NAMALWA (cell line): ENCODE measurements around the gene PLAAT2.
A peak's percentile ranks its signal among the peaks of the same experiment; 100 is the strongest.
"Not testable (repeated sequence)": the region's sequence is repeated elsewhere in the genome, so short reads cannot be mapped to it uniquely, and the experiment has no call there.

Experiments
- DNase-seq: peaks from one replicate; pipeline ENCODE4 v3.0.0-alpha.2; 2015; ENCODE audit warnings: low spot score

PLAAT2 gene

GRCh38 chr11:63578882-63579281 lies 15.7 kb upstream of the PLAAT2 start:
- DNase-seq, result not testable (repeated sequence)

- DNase-seq, result no peak
Observed at GRCh38 chr11:63574856-63575602, 11.8 kb upstream of the PLAAT2 start.

GRCh38 chr11:63573881-63574855 lies 11.0 kb upstream of the PLAAT2 start:
- no peak for DNase-seq

- DNase-seq, result peak; percentile 40
Observed at GRCh38 chr11:63572026-63572688, 9.0 kb upstream of the PLAAT2 start.

- DNase-seq, result no peak
Observed at GRCh38 chr11:63569570-63569969, 6.4 kb upstream of the PLAAT2 start.

GRCh38 chr11:63567044-63567840 lies 4.1 kb upstream of the PLAAT2 start:
- peak; percentile 98 for DNase-seq

- no peak for DNase-seq
Observed at GRCh38 chr11:63564784-63565350, 1.7 kb upstream of the PLAAT2 start.

GRCh38 chr11:63564056-63564774 lies 1.0 kb upstream of the PLAAT2 start:
- DNase-seq, result peak; percentile 51

GRCh38 chr11:63560506-63561180 lies 2.5 kb downstream of the PLAAT2 start:
- no peak for DNase-seq

GRCh38 chr11:63558459-63559157 lies 4.6 kb downstream of the PLAAT2 start:
- DNase-seq, result no peak

- no peak for DNase-seq
Observed at GRCh38 chr11:63557570-63557969, 5.6 kb downstream of the PLAAT2 start.

- no peak for DNase-seq
Observed at GRCh38 chr11:63556404-63557013, 6.7 kb downstream of the PLAAT2 start.

- DNase-seq, result no peak
Observed at GRCh38 chr11:63554877-63555223, 8.3 kb downstream of the PLAAT2 start.

- DNase-seq, result peak; percentile 44
Observed at GRCh38 chr11:63553759-63554158, 9.4 kb downstream of the PLAAT2 start.

- no peak for DNase-seq
Observed at GRCh38 chr11:63552921-63553320, 10.3 kb downstream of the PLAAT2 start.

- no peak for DNase-seq
Observed at GRCh38 chr11:63551889-63552266, 11.3 kb downstream of the PLAAT2 start.

- no peak for DNase-seq
Observed at GRCh38 chr11:63551091-63551888, 11.9 kb downstream of the PLAAT2 start.

GRCh38 chr11:63550156-63550700 lies 13.0 kb downstream of the PLAAT2 start:
- not testable (repeated sequence) for DNase-seq
